ENCODE measurements around the gene RUFY3. TPM values are rescaled to one million over a fixed set of nuclear protein-coding genes. Genes with fewer than 3 reads are reported as not detected.

Gene RUFY3
- 6.7 to 9.9 TPM (median 7.3 TPM) in 5 replicates for total RNA-seq (2022; extraction: Qiagen RNA extraction; ENCODE audit: low read depth)

GRCh38 chr4:70721747-70722146 is at the start of gene RUFY3:
TSS of gene RUFY3 (plus strand) at chr4:70721964. CDS start at chr4:70722574, 610 bp downstream.

DNA sequence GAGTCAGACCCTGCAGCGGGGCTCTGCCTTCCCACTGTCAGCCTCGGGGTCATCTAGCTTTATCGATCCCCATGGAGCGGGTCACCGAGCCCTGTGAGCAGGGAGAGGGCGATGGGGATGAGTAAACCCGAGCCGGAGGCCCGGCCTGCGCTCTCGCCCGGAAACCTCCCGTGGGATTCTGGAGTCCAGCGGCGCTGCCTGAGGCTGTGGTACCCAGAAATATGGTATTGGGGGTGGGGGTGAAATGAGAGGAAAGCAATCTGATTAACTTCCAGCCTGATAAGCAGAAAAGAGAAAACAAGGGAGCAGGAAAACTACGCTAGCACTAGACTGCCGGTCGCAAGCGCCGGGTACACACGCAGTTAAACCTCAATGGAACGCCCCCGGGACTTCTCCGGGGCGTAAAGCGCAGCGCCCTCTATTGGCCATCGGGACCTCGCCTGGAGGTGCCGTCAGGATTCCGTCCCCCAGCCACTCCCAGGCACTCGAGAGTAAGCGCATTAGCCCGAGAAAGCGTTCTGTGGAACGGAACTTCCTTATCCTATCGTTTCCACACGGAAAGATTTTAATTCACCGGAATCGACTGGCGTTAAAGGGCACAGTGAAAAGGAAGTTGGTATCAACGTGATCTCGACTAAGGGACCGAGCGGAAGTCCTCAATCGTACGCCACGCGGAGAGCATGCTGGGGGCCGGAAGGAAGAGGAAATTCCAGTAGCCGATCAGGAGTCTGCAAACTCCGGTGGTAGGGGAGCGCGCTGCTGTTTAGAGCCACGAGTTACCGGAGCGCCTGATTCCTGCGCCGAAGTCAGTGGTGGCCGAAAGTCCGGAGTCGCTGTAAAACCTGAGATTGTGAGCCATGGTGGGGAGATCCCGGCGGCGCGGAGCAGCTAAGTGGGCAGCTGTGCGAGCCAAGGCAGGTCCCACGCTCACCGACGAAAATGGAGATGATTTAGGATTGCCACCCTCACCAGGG is 33.7 kb upstream of the RUFY3 start, which contains the start of gene UTP3:
Gene UTP3, plus strand, starts transcription at position 712 of the 974 bp plus-strand sequence. Its CDS starts 146 bp downstream, at position 858.

DNA sequence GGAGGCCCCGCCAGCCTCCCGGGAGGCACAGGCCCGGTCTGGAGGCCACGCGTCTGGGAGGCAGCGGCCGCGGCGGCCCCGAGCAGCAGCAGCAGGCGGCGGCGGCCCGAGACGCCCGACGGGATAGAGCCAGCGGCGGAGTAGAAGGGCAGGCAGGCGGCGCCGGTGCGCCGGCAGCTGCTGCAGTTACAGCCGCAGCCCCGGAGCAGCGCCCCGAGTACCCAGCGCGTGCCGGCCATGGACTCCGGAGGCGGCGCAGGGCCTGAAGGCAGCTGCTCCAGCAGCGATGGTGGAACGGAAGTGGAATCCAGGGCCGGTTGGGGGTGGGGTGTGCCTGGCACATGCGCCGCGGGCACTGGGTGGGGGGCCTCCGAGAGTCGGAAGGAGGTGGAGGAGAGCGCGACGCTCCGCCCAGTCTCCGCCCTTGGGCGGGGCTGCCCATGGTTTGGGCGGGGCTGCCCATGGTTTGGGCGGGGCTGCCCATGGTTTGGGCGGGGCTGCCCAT is 117.9 kb downstream of the RUFY3 start, which contains the start of gene GRSF1:
Gene GRSF1, minus strand, starts transcription at position 302 of the 505 bp plus-strand sequence. Its CDS starts 63 bp downstream, at position 239.

Other genes with a start within 250 kb of the RUFY3 start
- gene MUC7, start 249.8 kb upstream of the RUFY3 start, total RNA-seq (2022; extraction: Qiagen RNA extraction; ENCODE audit: low read depth), result not detected in 5 replicates
- gene AMTN, start 203.4 kb upstream of the RUFY3 start, total RNA-seq (2022; extraction: Qiagen RNA extraction; ENCODE audit: low read depth), result 0.09 to 0.22 TPM in 2 of 5 replicates, not detected in the others
- gene AMBN, start 129.7 kb upstream of the RUFY3 start, total RNA-seq (2022; extraction: Qiagen RNA extraction; ENCODE audit: low read depth), result not detected in 5 replicates
- 0.01 TPM in 1 of 5 replicates, not detected in the others for gene ENAM, start 93.2 kb upstream of the RUFY3 start, total RNA-seq (2022; extraction: Qiagen RNA extraction; ENCODE audit: low read depth)
- gene JCHAIN, start 55.5 kb upstream of the RUFY3 start, total RNA-seq (2022; extraction: Qiagen RNA extraction; ENCODE audit: low read depth), result 0.07 to 0.16 TPM (median 0.10 TPM) in 3 of 5 replicates, not detected in the others
- 34.1 to 51.2 TPM (median 38.6 TPM) in 5 replicates for gene UTP3, start 33.4 kb upstream of the RUFY3 start, total RNA-seq (2022; extraction: Qiagen RNA extraction; ENCODE audit: low read depth)
- gene GRSF1, start 117.9 kb downstream of the RUFY3 start, total RNA-seq (2022; extraction: Qiagen RNA extraction; ENCODE audit: low read depth), result 79.5 to 87.4 TPM (median 82.3 TPM) in 5 replicates
- 5.1 to 9.5 TPM (median 8.4 TPM) in 5 replicates for gene MOB1B, start 180.4 kb downstream of the RUFY3 start, total RNA-seq (2022; extraction: Qiagen RNA extraction; ENCODE audit: low read depth)

Measured in A549 treated with DMSO at 1 μM for 4 hours (cell line).